ENCODE results near the gene FIGNL2. TPM values are rescaled to one million over a fixed set of nuclear protein-coding genes. Genes with fewer than 3 reads are reported as not detected.

FIGNL2 gene
- total RNA-seq, 1 experiment from 2014 or later = 0.10 TPM

DNA sequence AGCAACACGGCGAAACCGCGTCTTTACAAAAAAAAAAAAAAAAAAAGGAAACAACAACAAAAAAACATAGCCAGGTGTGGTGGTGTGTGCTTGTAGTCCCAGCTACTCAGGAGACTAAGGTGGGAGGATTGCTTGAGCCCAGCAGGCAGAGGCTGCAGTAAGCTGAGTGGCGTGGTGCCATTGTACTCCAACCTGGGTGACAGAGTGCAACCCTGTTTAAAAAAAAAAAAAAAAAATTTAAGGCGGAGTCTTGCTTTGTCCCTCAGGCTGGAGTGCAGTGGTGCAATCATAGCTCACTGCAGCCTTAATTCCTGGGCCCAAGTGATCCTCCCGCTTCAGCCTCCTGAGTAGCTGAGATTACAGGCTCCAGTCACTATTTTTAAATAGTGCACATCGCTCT, 18.2 kb upstream of the FIGNL2 start:
- DNase-seq = no peak
- H3K36me3 ChIP-seq = no peaks in the 10 kb centered on the region
- H3K4me3 ChIP-seq = no peak overlapping the region
- H3K9me3 ChIP-seq = no peaks in the 10 kb centered on the region
- no peaks in the 10 kb centered on the region for H3K27me3 ChIP-seq

- Histone ChIP-seq H3K4me3 (no peak overlapping the region), H3K36me3 (no peaks in the 10 kb centered on the region), H3K9me3 (no peaks in the 10 kb centered on the region), H3K27me3 (no peaks in the 10 kb centered on the region)
- no peak for DNase-seq
Measured at GRCh38 chr12:51866324-51866723, 17.8 kb upstream of the FIGNL2 start.

GRCh38 chr12:51865757-51866270, 17.3 kb upstream of the FIGNL2 start:
- no peaks in the 10 kb centered on the region for H3K27me3 ChIP-seq
- no peaks in the 10 kb centered on the region for H3K9me3 ChIP-seq
- H3K4me3 ChIP-seq = no peak overlapping the region
- no peaks in the 10 kb centered on the region for H3K36me3 ChIP-seq
- no peak for DNase-seq

DNA sequence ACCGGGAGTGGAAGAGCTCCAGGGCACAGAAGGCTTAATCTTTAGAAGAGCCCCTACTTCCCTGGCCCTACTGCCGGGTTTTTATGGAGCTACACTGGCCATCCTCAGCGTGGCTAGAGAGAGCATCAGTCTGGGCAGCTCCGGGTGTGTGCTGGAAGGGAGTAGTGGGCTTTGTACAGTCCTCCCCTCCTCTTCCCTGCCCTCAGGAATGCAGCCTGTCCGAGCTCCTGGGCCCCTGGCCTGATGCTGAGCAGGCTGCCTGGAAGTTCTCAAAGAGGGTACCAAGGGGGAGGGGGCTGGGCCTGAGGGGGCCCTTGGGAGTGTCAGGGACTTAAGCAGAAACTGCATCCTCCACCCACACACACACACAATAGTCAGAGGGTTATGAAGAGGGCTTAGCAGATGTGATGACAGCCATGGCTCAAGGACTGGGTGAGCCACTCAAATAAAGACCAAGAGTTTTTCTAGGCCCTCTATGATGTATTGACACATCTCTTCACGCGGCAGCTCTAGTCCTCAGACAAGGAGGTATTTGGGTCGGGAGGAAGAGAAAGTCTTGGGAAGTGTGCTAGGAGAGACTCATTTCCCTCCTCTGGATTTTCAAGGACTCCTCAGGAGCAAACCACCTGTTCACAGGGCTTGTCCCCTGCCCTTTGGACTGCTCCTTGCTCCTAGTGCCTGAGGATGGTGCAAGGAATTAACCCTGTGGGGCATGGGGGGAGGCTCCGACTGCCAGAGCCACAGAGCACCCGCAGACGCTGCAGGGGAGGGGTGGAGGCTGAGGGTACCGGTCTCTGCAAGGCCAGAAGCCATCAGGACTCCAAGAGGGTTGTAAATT, 16.5 kb upstream of the FIGNL2 start:
- no peaks in the 10 kb centered on the region for H3K36me3 ChIP-seq
- no peak overlapping the region for H3K4me3 ChIP-seq
- H3K9me3 ChIP-seq = no peaks in the 10 kb centered on the region
- no peaks in the 10 kb centered on the region for H3K27me3 ChIP-seq
- no peak for DNase-seq

DNA sequence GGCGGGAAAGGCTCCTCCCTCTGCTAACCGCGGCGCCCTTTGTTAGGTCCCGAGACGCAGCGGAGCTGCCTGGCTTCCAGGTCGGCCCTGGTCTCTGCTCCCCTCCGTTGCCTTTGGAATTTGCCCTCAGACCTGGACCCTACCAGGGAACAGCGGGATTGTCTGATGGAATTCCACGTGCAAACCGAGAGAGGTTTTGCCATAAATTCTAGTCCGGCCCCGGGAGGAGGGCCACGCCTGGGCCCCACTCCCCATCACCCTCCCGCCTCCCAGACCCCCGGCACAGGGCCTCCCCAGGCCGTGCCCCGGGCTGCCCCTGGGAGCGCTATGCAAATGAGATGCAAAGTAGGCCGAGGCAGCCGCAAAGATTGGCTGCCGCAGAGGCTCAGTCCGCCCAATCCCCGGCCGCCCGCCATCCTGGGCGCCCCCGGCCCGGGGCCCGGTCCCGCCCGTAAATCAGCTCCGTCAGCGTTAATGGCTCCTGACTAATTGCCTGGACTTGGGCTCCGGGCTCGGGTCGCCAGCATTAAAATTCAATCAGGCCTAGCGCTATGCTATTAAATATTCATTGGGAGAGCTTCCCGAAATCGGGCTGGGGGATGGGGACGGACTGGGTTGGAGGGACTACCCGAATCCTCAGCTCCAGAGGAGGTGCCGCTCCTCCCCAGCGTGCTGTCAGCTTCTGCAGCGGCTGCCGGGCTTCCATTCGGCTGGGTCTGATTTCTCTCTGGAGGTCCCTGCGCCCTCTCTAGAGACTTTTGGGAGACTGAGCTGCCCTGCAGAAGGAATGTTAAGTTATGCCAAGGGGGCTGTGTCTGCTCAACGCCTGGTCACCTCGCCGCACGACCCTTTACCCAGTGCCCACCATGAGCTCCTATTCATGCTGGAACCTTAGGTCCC, 15.7 kb upstream of the FIGNL2 start:
- H3K9me3 ChIP-seq = no peaks in the 10 kb centered on the region
- no peaks in the 10 kb centered on the region for H3K36me3 ChIP-seq
- no peaks in the 10 kb centered on the region for H3K27me3 ChIP-seq
- DNase-seq = no peak
- no peak overlapping the region for H3K4me3 ChIP-seq

GRCh38 chr12:51863363-51863932, 14.9 kb upstream of the FIGNL2 start:
- H3K27me3 ChIP-seq = no peaks in the 10 kb centered on the region
- no peak overlapping the region for H3K4me3 ChIP-seq
- no peaks in the 10 kb centered on the region for H3K9me3 ChIP-seq
- DNase-seq = no peak
- no peaks in the 10 kb centered on the region for H3K36me3 ChIP-seq

GRCh38 chr12:51862947-51863346, 14.4 kb upstream of the FIGNL2 start:
- Histone ChIP-seq H3K36me3 (no peaks in the 10 kb centered on the region), H3K9me3 (no peaks in the 10 kb centered on the region), H3K4me3 (no peak overlapping the region), H3K27me3 (no peaks in the 10 kb centered on the region)
- DNase-seq = no peak

- no peak for DNase-seq
- Histone ChIP-seq H3K36me3 (no peaks in the 10 kb centered on the region), H3K4me3 (no peak overlapping the region), H3K27me3 (no peaks in the 10 kb centered on the region), H3K9me3 (no peaks in the 10 kb centered on the region)
Measured at GRCh38 chr12:51860986-51861385, 12.5 kb upstream of the FIGNL2 start.

GRCh38 chr12:51855586-51856428, 7.3 kb upstream of the FIGNL2 start:
- Histone ChIP-seq H3K27me3 (no peaks in the 10 kb centered on the region), H3K4me3 (no peak overlapping the region), H3K9me3 (no peaks in the 10 kb centered on the region), H3K36me3 (no peaks in the 10 kb centered on the region)
- no peak for DNase-seq

GRCh38 chr12:51852404-51853137, 4.1 kb upstream of the FIGNL2 start:
- no peak for DNase-seq
- Histone ChIP-seq H3K4me3 (no peak overlapping the region), H3K27me3 (peaks cover 6% of the 10 kb centered on the region; the same call in 1 of the 2 replicates), H3K9me3 (no peaks in the 10 kb centered on the region), H3K36me3 (no peaks in the 10 kb centered on the region)

DNA sequence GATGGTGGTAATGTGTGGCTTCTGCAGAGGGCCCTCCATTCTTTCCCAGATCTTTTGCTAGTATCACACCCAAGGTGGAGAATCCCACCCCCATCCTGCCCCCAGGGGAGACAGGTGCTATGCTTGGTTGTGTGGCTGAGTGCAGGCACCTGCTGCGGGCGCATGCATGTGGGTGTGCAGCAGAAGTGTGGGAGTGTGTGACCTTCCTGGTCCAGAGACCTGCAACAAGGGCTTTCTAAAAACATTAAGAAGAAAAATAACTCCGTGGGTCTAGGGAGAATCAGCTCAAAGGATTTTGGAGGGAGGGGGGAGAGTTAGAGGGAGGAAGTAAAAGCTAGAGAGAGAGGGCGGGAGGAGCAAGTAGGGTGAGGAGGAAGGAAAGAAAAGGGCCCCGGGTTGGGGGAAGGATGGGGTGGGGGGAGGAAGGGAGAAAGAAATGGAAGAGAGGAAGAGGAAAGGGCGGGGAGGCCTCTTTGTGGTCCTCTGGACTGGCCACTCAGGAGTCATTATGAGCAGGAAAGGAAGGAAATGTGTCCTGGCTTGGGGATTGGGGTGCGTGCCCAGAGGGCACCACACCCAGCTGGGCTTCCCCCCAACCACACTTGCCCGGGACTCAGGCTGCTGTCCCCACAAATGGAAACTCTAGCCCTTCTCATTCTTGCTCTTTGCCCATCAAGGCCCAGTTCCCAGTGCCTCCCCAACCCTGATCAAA, 3.1 kb upstream of the FIGNL2 start:
- Histone ChIP-seq H3K9me3 (no peaks in the 10 kb centered on the region), H3K36me3 (no peaks in the 10 kb centered on the region), H3K27me3 (peaks cover 9% of the 10 kb centered on the region; the same call in 1 of the 2 replicates), H3K4me3 (no peak overlapping the region)
- DNase-seq = no peak

DNA sequence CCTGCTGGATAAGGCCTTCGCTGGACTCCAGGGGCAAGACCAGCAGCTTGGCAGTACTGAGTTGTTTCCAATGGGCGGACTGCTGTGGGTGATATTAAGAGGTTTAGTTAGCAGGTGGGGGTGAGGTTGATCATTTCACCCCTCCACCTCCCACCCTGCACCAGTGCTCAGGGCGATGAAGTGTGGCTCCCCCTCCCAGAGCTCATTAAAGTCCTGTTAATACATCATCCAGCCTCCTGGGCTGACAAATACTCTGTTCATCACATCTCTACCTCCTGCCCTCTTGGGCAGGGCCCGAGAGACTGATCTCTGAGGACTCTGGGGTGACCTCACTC, 2.4 kb upstream of the FIGNL2 start:
- H3K4me3 ChIP-seq = no peak overlapping the region
- H3K36me3 ChIP-seq = no peaks in the 10 kb centered on the region
- peaks cover 9% of the 10 kb centered on the region; the same call in 1 of the 2 replicates for H3K27me3 ChIP-seq
- DNase-seq = no peak
- no peaks in the 10 kb centered on the region for H3K9me3 ChIP-seq

DNA sequence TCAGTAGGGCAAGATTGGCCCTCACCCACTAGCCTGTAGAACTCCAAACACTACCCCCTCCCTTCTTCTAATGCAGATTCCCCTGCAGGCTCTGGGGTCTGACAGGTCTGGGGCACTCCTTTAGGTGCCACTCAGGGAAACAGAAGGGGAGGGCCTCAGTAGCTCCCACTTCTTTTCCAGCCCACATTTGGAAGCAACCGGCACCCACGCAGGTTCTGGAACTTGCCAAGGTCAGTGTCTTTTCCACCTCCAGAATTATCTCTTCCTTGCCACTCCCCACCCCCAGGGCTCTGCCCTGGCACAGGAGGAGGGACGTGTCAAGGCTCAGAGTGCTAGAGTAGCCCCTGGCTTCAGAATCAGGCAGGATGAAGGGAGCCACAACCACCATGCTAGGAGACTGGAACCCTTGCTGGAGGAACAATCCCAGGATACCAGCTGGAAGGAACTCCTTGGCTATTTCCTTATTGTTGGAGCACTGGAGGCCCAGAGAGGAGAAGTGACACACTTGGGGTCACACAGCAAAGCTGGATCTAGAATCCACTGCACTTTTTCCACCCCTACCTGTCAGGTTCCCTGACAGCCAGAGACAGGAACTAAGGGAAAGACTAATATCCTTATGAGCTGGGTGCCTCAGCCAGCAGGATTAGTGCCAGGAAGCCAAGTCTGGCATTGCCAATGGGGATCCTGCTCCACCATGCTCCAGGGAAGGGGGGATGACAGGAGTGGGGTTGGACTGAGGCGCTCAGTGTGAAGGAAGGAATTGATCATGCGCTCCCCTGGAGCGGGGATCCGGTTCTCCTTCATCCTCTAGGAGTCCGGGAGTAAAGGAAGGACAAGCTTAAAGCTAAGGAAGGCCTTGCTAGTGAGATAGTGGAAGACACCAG, 1.8 kb upstream of the FIGNL2 start:
- Histone ChIP-seq H3K27me3 (peaks cover 9% of the 10 kb centered on the region; the same call in 1 of the 2 replicates), H3K9me3 (no peaks in the 10 kb centered on the region), H3K4me3 (no peak overlapping the region), H3K36me3 (no peaks in the 10 kb centered on the region)
- DNase-seq = no peak

Data from MG63 (cell line).